Stomach (tissue), 4 donors: ENCODE data around the gene DDX39B.

Experiments used
- CTCF ChIP-seq, 7 experiments: fragments of 450-650 bp in 4 of 7; fragments of 200-600 bp in 3 of 7; sonication (generic) in 3 of 7; IDR thresholded peaks; one replicate each; pipeline ENCODE4 v1.5.1; 2016 to 2019; ENCODE audit warnings: antibody characterized with exemption in 7 of 7, control low read depth in 2 of 7, mild to moderate bottlenecking in 1 of 7
- EP300 ChIP-seq: sonication (generic); formaldehyde crosslinking; IDR thresholded peaks from one replicate; pipeline ENCODE4 v1.6.1; 2017; ENCODE audit warnings: antibody characterized with exemption
- POLR2A ChIP-seq, 4 donors: fragments of 450-650 bp; IDR thresholded peaks; one replicate each; pipeline ENCODE4 v1.6.1; 2016; ENCODE audit warnings: antibody characterized with exemption in 4 of 4, control low read depth in 2 of 4, mild to moderate bottlenecking in 1 of 4, moderate library complexity in 1 of 4
- POLR2AphosphoS5 ChIP-seq, 3 donors: sonication (generic); formaldehyde crosslinking; IDR thresholded peaks; one replicate each; pipeline ENCODE4 v1.6.1; 2016; ENCODE audit warnings: antibody characterized with exemption in 3 of 3

- TF ChIP-seq POLR2A (IDR thresholded peaks at IDR 0.05) (no peak), CTCF (IDR thresholded peaks at IDR 0.05) (no peak), EP300 (no peak), POLR2AphosphoS5 (IDR thresholded peaks at IDR 0.05) (no peak)
Measured at GRCh38 chr6:31588871-31589650, 47.3 kb upstream of the DDX39B start.
